K562 (cell line): Measurements from ENCODE around the gene BMF. TPM values are rescaled to one million over a fixed set of nuclear protein-coding genes. Genes with fewer than 3 reads are reported as not detected.

Source experiments
- ATAC-seq: fragments of 200-7000 bp; cut with Tn5 transposase; 3 replicates; pipeline ENCODE4 v1.9.1; 2020; ENCODE audit warnings: moderate library complexity
- BruUV-seq: library from RNA; stranded (reverse); fragments of 400-500 nt; replicated peaks from 2 replicates; lab custom pipeline; 2021; lab: Mats Ljungman, UMichigan
- CTCF ChIA-PET: fragments of 300-600 bp; formaldehyde crosslinking; extraction: SDS; loops from one replicate; lab custom pipeline; 2021; ENCODE audit warnings: low intra/inter-chr PET ratio; lab: Yijun Ruan, JAX
- POLR2A ChIA-PET: fragments of 300-600, 350-650 bp; sonication (Branson Sonifier 250); formaldehyde crosslinking; extraction: SDS; loops from one replicate; lab custom pipeline; 2021; ENCODE audit warnings: antibody characterized with exemption, inconsistent platforms; lab: Yijun Ruan, JAX
- DNase-seq, 4 experiments: peaks; one replicate each; pipeline versions ENCODE4 v3.0.0 to v3.0.0-alpha.2; 2011 to 2018; ENCODE audit warnings: low spot score in 3 of 4, mixed read lengths in 3 of 4; ENCODE audit errors: extremely low read depth in 1 of 4
- FAIRE-seq: peaks from 2 replicates; lab custom pipeline; 2011; peaks lifted over from hg19 to GRCh38; lab: Jason Lieb, UNC
- H2AFZ ChIP-seq: 2 replicates; pipeline ENCODE4 v1.6.0; 2011; ENCODE audit warnings: low read depth, low read length, control low read depth, inconsistent platforms
- H3K27ac ChIP-seq: fragments of 200-600 bp; 3 replicates; pipeline ENCODE4 v1.8.0; 2011; ENCODE audit warnings: low read depth, mild to moderate bottlenecking, control low read depth, inconsistent platforms, low read length, moderate library complexity, mixed read lengths; ENCODE audit errors: extremely low read depth
- H3K27me3 ChIP-seq, 2 experiments: fragments of 300-600 bp in 1 of 2; 2 replicates in 1 of 2; 3 replicates in 1 of 2; pipeline versions ENCODE4 v1.6.0 to v1.8.0; 2011; ENCODE audit warnings: inconsistent platforms in 2 of 2, low read length in 2 of 2, mild to moderate bottlenecking in 1 of 2, mixed read lengths in 1 of 2, moderate library complexity in 1 of 2; ENCODE audit not compliant: control insufficient read depth in 2 of 2, insufficient read depth in 2 of 2
- H3K36me3 ChIP-seq: fragments of 300-600 bp; 3 replicates; pipeline ENCODE4 v1.8.0; 2011; ENCODE audit warnings: mild to moderate bottlenecking, low read length, inconsistent platforms; ENCODE audit not compliant: control insufficient read depth, insufficient read depth
- H3K4me1 ChIP-seq, 2 experiments: fragments of 200-600 bp in 1 of 2; replicated peaks in 1 of 2; 2 replicates in 1 of 2; 3 replicates in 1 of 2; pipeline versions ENCODE4 v1.5.1 to v1.8.0; 2011; ENCODE audit warnings: inconsistent platforms in 2 of 2, low read length in 2 of 2, mild to moderate bottlenecking in 1 of 2, mixed read lengths in 1 of 2, moderate library complexity in 1 of 2; ENCODE audit not compliant: control insufficient read depth in 2 of 2, insufficient read depth in 2 of 2
- H3K4me2 ChIP-seq: 2 replicates; pipeline ENCODE4 v1.6.1; 2011; ENCODE audit warnings: low read length, control low read depth, inconsistent platforms, mixed read lengths; ENCODE audit not compliant: insufficient read depth
- H3K4me3 ChIP-seq: fragments of 200-600 bp; sonication (generic), shearing (Covaris generic); 2 replicates; pipeline ENCODE4 v1.5.1; 2016; ENCODE audit warnings: control low read depth, inconsistent platforms
- H3K79me2 ChIP-seq: fragments of 200-600 bp; 3 replicates; pipeline ENCODE4 v1.8.0; 2011; ENCODE audit warnings: low read length, inconsistent platforms; ENCODE audit not compliant: control insufficient read depth, insufficient read depth
- H3K9ac ChIP-seq, 2 experiments: 2 replicates each; pipeline versions ENCODE4 v1.6.0 to v1.6.1; 2011; ENCODE audit warnings: low read depth in 2 of 2, low read length in 2 of 2, control low read depth in 1 of 2, inconsistent platforms in 1 of 2, mild to moderate bottlenecking in 1 of 2, mixed read lengths in 1 of 2; ENCODE audit not compliant: insufficient read depth in 1 of 2
- H3K9me1 ChIP-seq: one replicate; pipeline ENCODE4 v1.6.0; 2011; ENCODE audit warnings: inconsistent platforms, mild to moderate bottlenecking, low read length, moderate library complexity; ENCODE audit not compliant: control insufficient read depth, insufficient read depth
- H3K9me3 ChIP-seq: replicated peaks from 2 replicates; pipeline ENCODE4 v1.5.1; 2011; ENCODE audit warnings: low read depth, low read length, inconsistent platforms; ENCODE audit not compliant: control insufficient read depth, insufficient read depth
- H4K20me1 ChIP-seq: replicated peaks from 2 replicates; pipeline ENCODE4 v1.6.1; 2011; ENCODE audit warnings: low read length, inconsistent platforms, mixed read lengths; ENCODE audit not compliant: control insufficient read depth, insufficient read depth
- ATF4 ChIP-seq: fragments of 450-650 bp; formaldehyde crosslinking; IDR thresholded peaks from 2 replicates; pipeline ENCODE4 v1.4.0; 2022; ENCODE audit warnings: mild to moderate bottlenecking, moderate library complexity
- MAZ ChIP-seq, 2 experiments: fragments of 450-650 bp in 1 of 2; sonication (generic) in 1 of 2; formaldehyde crosslinking; IDR thresholded peaks in 1 of 2; conservative IDR thresholded peaks in 1 of 2; 2 replicates each; pipeline versions ENCODE4 v1.4.0 to v1.5.0; 2020; ENCODE audit warnings: mild to moderate bottlenecking in 1 of 2, missing genetic modification reagents in 1 of 2
- POU5F1 ChIP-seq: fragments of 150-350 bp; IDR thresholded peaks from 2 replicates; pipeline ENCODE4 v1.6.1; 2014; ENCODE audit warnings: borderline replicate concordance, low read length, low read depth, mild to moderate bottlenecking; ENCODE audit not compliant: partially characterized antibody
- RHOXF2B ChIP-seq: fragments of 250-450 bp; sonication (Bioruptor Pico); conservative IDR thresholded peaks from 2 replicates; pipeline ENCODE4 v1.5.1; 2021
- SP1 ChIP-seq: sonication (generic); formaldehyde crosslinking; IDR thresholded peaks from 2 replicates; pipeline ENCODE4 v1.8.1; 2022; ENCODE audit warnings: mild to moderate bottlenecking, missing genetic modification reagents
- ZNF124 ChIP-seq: sonication (generic); formaldehyde crosslinking; IDR thresholded peaks from 2 replicates; pipeline ENCODE4 v1.8.1; 2022; ENCODE audit warnings: missing genetic modification reagents
- ZNF583 ChIP-seq: fragments of 250-450 bp; sonication (Bioruptor Pico); IDR thresholded peaks from 2 replicates; pipeline ENCODE4 v1.4.0; 2020
- ZNF695 ChIP-seq: fragments of 450-650 bp; formaldehyde crosslinking; IDR thresholded peaks from 2 replicates; pipeline ENCODE4 v1.4.0; 2020; ENCODE audit warnings: mild to moderate bottlenecking, moderate library complexity
- WGBS: fragments of 100-300 bp; shearing (Covaris generic); methylation state at CpG from one replicate; pipeline ENCODE4 v1.1.6; 2016; ENCODE audit warnings: low coverage, mixed read lengths; ENCODE audit not compliant: insufficient coverage; ENCODE audit errors: missing lambda C conversion rate; 5-methylcytosine and 5-hydroxymethylcytosine counted together
- in situ Hi-C: fragments of 300-500 bp; cut with MboI; formaldehyde crosslinking; loops from 4 replicates; pipeline ENCODE4 v1.15.0; 2018; ENCODE audit warnings: inconsistent platforms, mixed read lengths
- intact Hi-C: fragments of 100-400 bp; cut with micrococcal nuclease; formaldehyde crosslinking; loops from 2 replicates; pipeline ENCODE4 v1.14.2; 2022
- polyA plus RNA-seq, 8 experiments: library from polyadenylated mRNA; depleted of rRNA in 4 of 8; stranded (reverse) in 5 of 8; unstranded in 3 of 8; fragments of >200 nt; fragmentation: Nextera tagmentation in 2 of 8; fragmentation: Illumina TruSeq in 1 of 8; extraction: Ambion mirVana in 2 of 8; extraction: Trizol in 1 of 8; gene quantifications; 2 replicates each; pipeline versions ENCODE4 v1.2.1 to v1.2.3, GENCODE V29; 2011 to 2014; ENCODE audit warnings: inconsistent platforms in 1 of 8, missing spikeins in 1 of 8
- total RNA-seq, 7 experiments: library from RNA; depleted of rRNA in 6 of 7; stranded (reverse); fragments of >200 nt in 6 of 7; fragmentation: Illumina TruSeq in 2 of 7; extraction: Trizol in 2 of 7; gene quantifications; 2 replicates each; pipeline versions ENCODE4 v1.2.1 to v1.2.3, GENCODE V29; 2011 to 2021; ENCODE audit warnings: low replicate concordance in 1 of 7
- TF ChIP-seq, protein P1 (sequence below): fragments of 250-450 bp; sonication (Bioruptor Pico); IDR thresholded peaks from 2 replicates; pipeline ENCODE4 v1.5.1; 2021; ENCODE audit warnings: mild to moderate bottlenecking
- TF ChIP-seq, protein P2 (sequence below): fragments of 450-650 bp; formaldehyde crosslinking; conservative IDR thresholded peaks from 2 replicates; pipeline ENCODE4 v1.4.0; 2022; ENCODE audit warnings: mild to moderate bottlenecking, missing genetic modification characterization

BMF gene
- total and polyA plus RNA-seq, 9 of the 15 experiments (the other 6 are each of a cell fraction or from before 2014, with no cell fraction given): 0.25 to 0.91 (median 0.59) TPM; not detected in 2

GRCh38 chr15:40042791-40043320 is 65.8 kb downstream of the BMF start:
- DNase-seq (no peak), ATAC-seq (no peak), FAIRE-seq (no peak)
- H3K27me3 ChIP-seq: no peaks in the 10 kb centered on the region
- H3K79me2 ChIP-seq: peaks cover 27% of the 10 kb centered on the region
- no peak overlapping the region for H3K27ac ChIP-seq
- H3K4me3 ChIP-seq: no peak overlapping the region
- no peak overlapping the region for H3K9ac ChIP-seq
- H3K4me1 ChIP-seq: peaks cover 20% of the 10 kb centered on the region in 2 experiments
- in situ Hi-C loops (no loop called here), intact Hi-C loops (no loop called here)
- 86% methylated on average over 5 of the region's 5 CpGs for WGBS
- H3K9me3 ChIP-seq: no peaks in the 10 kb centered on the region
- H3K9me1 ChIP-seq: no peaks in the 10 kb centered on the region
- TF ChIP-seq, protein P1, sequence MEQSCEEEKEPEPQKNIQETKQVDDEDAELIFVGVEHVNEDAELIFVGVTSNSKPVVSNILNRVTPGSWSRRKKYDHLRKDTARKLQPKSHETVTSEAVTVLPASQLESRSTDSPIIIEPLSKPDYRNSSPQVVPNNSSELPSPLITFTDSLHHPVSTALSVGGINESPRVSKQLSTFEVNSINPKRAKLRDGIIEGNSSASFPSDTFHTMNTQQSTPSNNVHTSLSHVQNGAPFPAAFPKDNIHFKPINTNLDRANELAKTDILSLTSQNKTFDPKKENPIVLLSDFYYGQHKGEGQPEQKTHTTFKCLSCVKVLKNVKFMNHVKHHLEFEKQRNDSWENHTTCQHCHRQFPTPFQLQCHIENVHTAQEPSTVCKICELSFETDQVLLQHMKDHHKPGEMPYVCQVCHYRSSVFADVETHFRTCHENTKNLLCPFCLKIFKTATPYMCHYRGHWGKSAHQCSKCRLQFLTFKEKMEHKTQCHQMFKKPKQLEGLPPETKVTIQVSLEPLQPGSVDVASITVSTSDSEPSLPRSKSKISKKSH (CRISPR knock-in tag): no peak
- TF ChIP-seq MAZ (CRISPR knock-in tag; conservative IDR thresholded peaks at IDR 0.05 in 1 of 2, IDR thresholded peaks at IDR 0.05 in 1 of 2) (no peak), ZNF583 (CRISPR knock-in tag) (no peak), RHOXF2B (CRISPR knock-in tag) (no peak), POU5F1 (no peak), SP1 (CRISPR knock-in tag) (no peak), ZNF695 (CRISPR knock-in tag) (no peak), ZNF124 (CRISPR knock-in tag) (no peak), ATF4 (no peak)
- TF ChIP-seq, protein P2, sequence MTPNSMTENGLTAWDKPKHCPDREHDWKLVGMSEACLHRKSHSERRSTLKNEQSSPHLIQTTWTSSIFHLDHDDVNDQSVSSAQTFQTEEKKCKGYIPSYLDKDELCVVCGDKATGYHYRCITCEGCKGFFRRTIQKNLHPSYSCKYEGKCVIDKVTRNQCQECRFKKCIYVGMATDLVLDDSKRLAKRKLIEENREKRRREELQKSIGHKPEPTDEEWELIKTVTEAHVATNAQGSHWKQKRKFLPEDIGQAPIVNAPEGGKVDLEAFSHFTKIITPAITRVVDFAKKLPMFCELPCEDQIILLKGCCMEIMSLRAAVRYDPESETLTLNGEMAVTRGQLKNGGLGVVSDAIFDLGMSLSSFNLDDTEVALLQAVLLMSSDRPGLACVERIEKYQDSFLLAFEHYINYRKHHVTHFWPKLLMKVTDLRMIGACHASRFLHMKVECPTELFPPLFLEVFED (CRISPR knock-in tag): no peak
- TF ChIP-seq, all 486 proteins: peak for 0
- Histone ChIP-seq H3K36me3 (peaks cover 12% of the 10 kb centered on the region), H4K20me1 (no peaks in the 10 kb centered on the region), H2AFZ (no peak overlapping the region), H3K4me2 (no peak overlapping the region)
- no TSS peak for BruUV-seq
- CTCF ChIA-PET: interaction anchor here (1.0 kb wide), 1 partner anchor 232 kb away, joined by 4 read pairs; no protein-coding TSS in a partner anchor
- POLR2A ChIA-PET: no interaction called here
